Right lobe of liver (tissue), 4 donors: Measurements from ENCODE around the gene SRF.

Experiments used
- POLR2A ChIP-seq: fragments of 450-650 bp; IDR thresholded peaks from one replicate; pipeline ENCODE4 v1.6.1; 2017; ENCODE audit warnings: antibody characterized with exemption, mild to moderate bottlenecking
- TF ChIP-seq, protein P1 (sequence below), 4 donors: fragments of 200-600 bp in 3 of 4; fragments of 450-650 bp in 1 of 4; IDR thresholded peaks; one replicate each; pipeline versions ENCODE4 v1.5.1 to v1.8.0; 2016 to 2022; ENCODE audit warnings: antibody characterized with exemption in 4 of 4, mild to moderate bottlenecking in 2 of 4
- donor health status: DM: no; HTN: no; CAD: no.
- donor health status: DM: no; HTN: no; CAD: no.
- donor health status: DM: no; HTN: yes; CAD: no.

- TF ChIP-seq, protein P1, sequence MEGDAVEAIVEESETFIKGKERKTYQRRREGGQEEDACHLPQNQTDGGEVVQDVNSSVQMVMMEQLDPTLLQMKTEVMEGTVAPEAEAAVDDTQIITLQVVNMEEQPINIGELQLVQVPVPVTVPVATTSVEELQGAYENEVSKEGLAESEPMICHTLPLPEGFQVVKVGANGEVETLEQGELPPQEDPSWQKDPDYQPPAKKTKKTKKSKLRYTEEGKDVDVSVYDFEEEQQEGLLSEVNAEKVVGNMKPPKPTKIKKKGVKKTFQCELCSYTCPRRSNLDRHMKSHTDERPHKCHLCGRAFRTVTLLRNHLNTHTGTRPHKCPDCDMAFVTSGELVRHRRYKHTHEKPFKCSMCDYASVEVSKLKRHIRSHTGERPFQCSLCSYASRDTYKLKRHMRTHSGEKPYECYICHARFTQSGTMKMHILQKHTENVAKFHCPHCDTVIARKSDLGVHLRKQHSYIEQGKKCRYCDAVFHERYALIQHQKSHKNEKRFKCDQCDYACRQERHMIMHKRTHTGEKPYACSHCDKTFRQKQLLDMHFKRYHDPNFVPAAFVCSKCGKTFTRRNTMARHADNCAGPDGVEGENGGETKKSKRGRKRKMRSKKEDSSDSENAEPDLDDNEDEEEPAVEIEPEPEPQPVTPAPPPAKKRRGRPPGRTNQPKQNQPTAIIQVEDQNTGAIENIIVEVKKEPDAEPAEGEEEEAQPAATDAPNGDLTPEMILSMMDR (IDR thresholded peaks at IDR 0.05) = no peak
- no peak for TF ChIP-seq POLR2A
Observed at GRCh38 chr6:43219814-43220213, 48.7 kb downstream of the SRF start.
